GM18519 (cell line): ENCODE data around the gene SH2B2.
"Not testable (repeated sequence)": the region's sequence is repeated elsewhere in the genome, so short reads cannot be mapped to it uniquely, and the experiment has no call there.

Experiments
- ATAC-seq: cut with Tn5 transposase; IDR thresholded peaks from one replicate; pipeline ENCODE4 v1.9.1; 2021; ENCODE audit warnings: mild to moderate bottlenecking, moderate library complexity; ENCODE audit not compliant: unreplicated experiment, low FRiP score

Gene SH2B2

GRCh38 chr7:102284891-102285539 is 1.7 kb upstream of the SH2B2 start:
- no peak for ATAC-seq

DNA sequence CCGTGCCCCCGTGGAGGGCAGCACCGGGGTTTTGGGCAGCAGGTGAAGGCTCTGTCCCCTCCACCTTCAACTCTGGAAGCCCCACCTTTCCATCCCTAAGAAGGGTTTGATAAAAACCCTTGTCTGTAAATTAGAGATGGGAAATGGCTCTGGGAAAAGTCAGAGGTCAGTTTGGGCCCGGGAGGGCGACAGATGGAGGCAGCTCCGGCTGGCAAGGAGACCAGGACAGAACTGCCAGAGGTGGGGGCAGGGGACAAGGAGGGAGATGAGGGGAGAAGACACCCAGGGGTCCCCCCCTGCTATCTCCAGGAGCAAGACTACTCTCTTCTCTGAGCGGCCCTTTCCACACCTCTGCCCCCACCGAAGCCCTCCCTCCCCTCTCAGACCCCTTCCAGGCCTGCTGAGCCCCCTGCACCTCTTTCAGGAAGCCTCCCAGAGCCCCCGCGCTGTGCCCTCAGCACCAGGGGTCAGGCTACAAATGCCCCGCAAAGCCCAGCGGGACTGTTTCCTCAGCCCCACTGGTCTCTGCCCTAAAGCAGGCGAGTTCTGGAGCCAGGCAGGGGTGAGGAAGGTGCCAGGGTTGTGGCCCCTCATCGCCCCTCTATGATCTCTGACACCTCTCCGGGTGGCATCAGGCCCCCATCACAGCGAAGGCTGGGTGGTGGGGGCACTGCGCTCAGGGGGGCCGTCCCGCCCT is 980 bp upstream of the SH2B2 start:
- no peak for ATAC-seq

GRCh38 chr7:102287111-102287980 is 678 bp downstream of the SH2B2 start:
- ATAC-seq = no peak

GRCh38 chr7:102287981-102288278 is 1.3 kb downstream of the SH2B2 start:
- no peak for ATAC-seq

DNA sequence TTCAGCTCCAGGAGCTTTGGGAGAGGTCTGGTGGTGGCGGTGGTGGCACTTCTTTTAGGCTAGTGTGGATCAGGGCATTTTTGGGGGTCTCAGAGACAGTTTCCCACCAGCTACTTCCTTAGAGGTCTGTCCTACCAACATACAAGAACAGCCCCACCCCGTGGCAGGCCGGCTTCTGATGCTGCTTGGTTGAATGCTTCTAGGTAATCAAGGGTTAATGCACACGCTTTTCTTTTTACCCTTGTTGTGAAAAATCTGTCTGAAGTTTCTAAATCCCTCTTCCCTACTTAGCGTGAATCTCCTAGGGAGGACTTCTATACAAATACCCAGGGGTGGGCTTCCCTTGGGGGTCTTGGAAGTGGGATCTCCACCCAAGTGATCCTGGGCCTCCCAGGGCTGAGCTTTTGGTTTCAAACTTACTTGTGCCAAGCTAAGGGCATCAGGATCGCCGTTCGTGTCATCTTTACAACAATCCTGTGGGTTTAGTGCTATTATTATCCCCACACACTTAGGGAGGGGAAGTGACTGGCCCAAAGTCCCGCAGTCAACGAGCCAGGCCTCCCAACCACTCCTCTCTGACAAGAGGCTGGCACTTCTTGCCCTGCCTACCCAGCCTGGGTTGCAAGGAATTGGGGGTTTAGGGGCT is 1.7 kb downstream of the SH2B2 start:
- ATAC-seq = no peak

- ATAC-seq = no peak
These were observed 2.4 kb downstream of the SH2B2 start for GRCh38 chr7:102289057-102289456.

- ATAC-seq = peak; percentile 35
These were observed 4.6 kb downstream of the SH2B2 start for GRCh38 chr7:102291056-102291915.

GRCh38 chr7:102291916-102292267 is 5.2 kb downstream of the SH2B2 start:
- ATAC-seq = no peak

DNA sequence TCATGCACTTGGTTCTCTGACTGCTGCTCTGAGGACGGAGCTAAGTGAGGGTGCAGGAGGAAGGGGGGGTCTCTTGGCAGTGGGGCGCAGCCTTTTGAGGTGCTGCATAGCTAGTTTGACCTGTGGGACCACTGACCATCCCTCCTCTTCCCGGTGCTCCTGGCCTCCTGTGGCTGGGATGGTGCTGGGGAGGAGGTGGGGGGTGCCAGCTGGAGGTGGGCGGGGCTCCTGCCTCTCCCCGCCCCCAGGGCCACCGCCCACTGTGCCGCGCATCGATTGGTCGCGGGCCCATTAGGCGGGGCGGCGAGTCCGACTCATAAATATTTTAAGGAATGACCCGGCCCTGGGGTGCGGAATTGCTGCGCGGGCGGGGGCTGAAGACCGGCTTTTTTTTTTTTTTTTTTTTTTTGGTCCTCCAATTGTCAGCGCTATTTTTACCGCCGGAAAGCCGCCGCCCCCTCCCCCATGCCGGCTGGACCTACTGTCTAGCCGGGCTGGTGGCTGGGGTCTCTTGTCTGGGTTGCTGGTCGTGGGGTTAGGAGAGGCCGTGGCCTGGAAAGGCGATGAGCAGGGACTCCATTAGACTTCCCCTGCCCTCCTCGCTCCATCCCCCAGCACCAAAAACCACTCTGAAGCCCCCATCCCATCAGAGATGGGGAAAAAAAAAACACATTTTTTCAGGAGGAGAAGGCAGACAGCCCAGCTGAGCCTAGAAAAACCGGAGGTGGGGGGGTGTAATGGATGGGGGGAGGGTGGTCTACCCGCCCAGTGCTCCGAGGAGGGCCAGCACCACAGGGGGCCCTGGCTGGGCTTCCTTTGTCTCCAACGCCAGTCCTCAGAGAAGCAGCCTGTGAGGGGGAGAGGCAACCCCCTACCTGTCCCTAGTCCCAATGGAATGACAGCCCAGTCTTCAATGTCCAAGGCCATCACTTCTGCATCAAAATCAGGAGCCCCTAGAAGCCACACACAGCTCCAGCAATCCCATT is 6.4 kb downstream of the SH2B2 start:
- ATAC-seq = no peak

DNA sequence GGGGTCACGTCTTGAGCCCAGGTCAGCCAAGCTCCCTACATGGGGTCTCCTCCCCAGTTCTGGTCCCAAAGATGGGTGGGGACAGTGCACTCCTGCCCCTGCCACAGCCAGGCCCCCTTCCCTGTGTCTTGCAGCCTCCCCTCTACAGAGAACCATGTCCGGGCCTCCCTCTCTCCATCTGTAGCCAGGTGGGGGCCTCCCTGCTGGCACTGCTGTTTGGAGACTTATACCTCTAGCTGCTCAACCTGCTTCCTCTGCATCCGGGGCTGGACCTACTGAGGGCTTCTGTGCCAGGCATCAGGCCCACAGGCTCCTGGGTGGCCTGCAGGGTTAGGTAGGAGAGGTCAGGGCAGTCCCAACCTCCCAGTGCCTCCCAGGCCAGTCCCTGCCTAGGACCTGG is 7.9 kb downstream of the SH2B2 start:
- no peak for ATAC-seq

GRCh38 chr7:102295346-102296178 is 8.9 kb downstream of the SH2B2 start:
- ATAC-seq = no peak

GRCh38 chr7:102296179-102296438 is 9.4 kb downstream of the SH2B2 start:
- no peak for ATAC-seq

DNA sequence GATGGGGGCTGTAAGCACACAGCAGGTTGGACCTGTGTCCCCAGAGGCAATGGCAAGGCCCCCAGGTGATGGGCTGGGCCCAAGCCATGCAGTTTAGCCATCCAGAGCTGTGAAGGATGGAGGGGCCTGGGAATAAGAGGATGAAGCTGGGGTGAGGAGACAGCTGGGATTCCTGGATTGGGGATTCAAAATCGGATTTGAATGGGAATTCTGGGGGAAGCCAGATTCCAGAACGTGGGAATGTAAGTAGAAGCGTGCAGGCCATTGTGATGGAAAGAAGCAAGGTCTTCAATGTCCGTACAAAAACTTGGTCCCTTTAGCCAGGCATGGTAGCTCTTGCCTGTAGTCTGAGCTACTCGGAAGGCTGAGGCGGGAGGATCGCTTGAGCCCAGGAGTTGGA is 9.8 kb downstream of the SH2B2 start:
- ATAC-seq = no peak

DNA sequence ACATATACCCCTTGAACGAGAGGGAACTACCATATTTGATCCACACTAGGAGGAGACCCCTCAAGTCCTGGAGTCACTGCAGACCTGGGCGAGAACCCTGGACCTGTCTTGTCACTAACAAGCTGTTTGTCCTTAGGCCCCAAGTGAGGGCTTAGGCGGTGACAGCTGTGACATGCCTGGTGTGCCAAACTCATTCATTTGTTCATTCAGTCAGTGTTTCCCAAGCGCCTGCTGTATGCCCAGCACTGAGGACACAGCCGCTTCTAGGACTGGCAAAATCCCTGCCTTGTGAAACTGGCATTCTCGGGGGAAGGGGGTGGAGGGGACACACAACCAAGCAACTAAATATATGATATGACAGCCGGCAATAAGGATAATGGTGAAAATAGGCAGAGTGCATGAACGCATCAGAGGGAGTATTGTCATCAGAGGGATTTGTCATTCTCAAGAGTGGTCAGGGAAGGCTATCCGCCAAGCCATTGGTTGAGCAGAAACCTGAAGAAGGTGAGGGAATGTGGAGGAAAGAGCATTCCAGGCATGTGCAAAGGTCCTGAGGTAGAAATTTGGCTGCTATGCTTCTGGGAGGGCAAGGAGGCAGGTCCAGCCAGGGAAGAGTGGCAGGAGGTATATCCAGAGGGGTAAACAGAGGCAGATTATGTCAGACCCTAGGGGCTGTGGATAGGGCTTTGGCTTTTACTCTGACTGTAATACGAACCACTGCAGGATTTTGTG is 11.0 kb downstream of the SH2B2 start:
- no peak for ATAC-seq

- no peak for ATAC-seq
These were observed 14.1 kb downstream of the SH2B2 start for GRCh38 chr7:102300643-102301221.

- not testable (repeated sequence) for ATAC-seq
These were observed 14.7 kb downstream of the SH2B2 start for GRCh38 chr7:102301367-102301766.

GRCh38 chr7:102302025-102302424 is 15.4 kb downstream of the SH2B2 start:
- ATAC-seq = no peak
